ENCODE data around the gene EPHB3. TPM values are rescaled to one million over a fixed set of nuclear protein-coding genes. Genes with fewer than 3 reads are reported as not detected.

Gene EPHB3
- total and polyA plus RNA-seq, 2 donors (not counting 3 experiments of a cell fraction or from before 2014, with no cell fraction given): 0.01 TPM; not detected in 1

DNA sequence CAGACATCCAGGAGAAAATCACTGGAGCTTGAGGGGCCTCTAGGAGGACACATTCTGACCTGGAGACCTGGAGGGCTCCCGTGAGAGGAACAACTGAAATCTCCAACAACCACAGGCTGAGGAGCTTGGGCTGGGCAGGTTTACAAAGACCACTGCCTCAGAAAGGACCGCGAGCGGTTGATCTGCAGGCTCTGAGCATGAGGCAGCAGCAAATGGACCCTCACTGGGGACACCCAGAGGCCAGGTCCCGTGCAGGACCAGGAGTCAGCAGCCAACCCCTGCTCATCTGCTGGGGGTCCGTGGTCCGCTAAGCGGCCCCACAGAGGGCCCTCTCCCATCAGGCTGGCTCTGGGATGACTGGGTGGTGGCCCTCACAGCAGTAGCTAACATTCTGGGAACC is 10.5 kb upstream of the EPHB3 start:
- H3K4me2 ChIP-seq (ENCODE audit: insufficient read depth, low read length): no peak overlapping the region
- CTCF ChIA-PET: interaction anchor here (1.1 to 2.5 kb wide), 8 partner anchors 10 to 227 kb away, joined by 3 to 12 read pairs (median 5); partner anchors contain the start of gene EPHB3
- no peaks in the 10 kb centered on the region for H3K9me1 ChIP-seq (replicated peaks; ENCODE audit: control insufficient read depth, extremely low read depth, insufficient read depth, low read length)
- no peak overlapping the region for H3K9ac ChIP-seq (replicated peaks; ENCODE audit: extremely low read depth, insufficient read depth, low read length)
- no peaks in the 10 kb centered on the region for H3K4me1 ChIP-seq (ENCODE audit: control insufficient read depth, extremely low read depth, insufficient read depth, low read length)
- H3K4me3 ChIP-seq (replicated peaks in 1 of 3; ENCODE audit: insufficient read depth in 1 of 3, low read depth in 1 of 3, low read length in 3 of 3): no peak overlapping the region
- TF ChIP-seq, protein P1, sequence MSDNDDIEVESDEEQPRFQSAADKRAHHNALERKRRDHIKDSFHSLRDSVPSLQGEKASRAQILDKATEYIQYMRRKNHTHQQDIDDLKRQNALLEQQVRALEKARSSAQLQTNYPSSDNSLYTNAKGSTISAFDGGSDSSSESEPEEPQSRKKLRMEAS (IDR thresholded peaks at IDR 0.05; ENCODE audit: insufficient read depth, insufficient read length): no peak
- TF ChIP-seq POLR2A (IDR thresholded peaks at IDR 0.05; ENCODE audit: low read depth, low read length) (no peak), GATA2 (IDR thresholded peaks at IDR 0.05; ENCODE audit: insufficient read depth, insufficient read length, low read depth, low read length) (no peak), EZH2 (IDR thresholded peaks at IDR 0.05; ENCODE audit: borderline replicate concordance, low read depth, low read length, severe bottlenecking) (no peak), JUN (IDR thresholded peaks at IDR 0.05; ENCODE audit: borderline replicate concordance, insufficient read depth, insufficient read length, low read depth) (no peak), MYC (IDR thresholded peaks at IDR 0.05; ENCODE audit: low read depth, low read length) (no peak), POLR2AphosphoS5 (IDR thresholded peaks at IDR 0.05; ENCODE audit: insufficient read depth, low read depth, low read length) (no peak), FOS (IDR thresholded peaks at IDR 0.05; ENCODE audit: borderline replicate concordance, insufficient read depth, low read length) (no peak)
- H3K79me2 ChIP-seq (ENCODE audit: control insufficient read depth, insufficient read depth, low read length): no peaks in the 10 kb centered on the region
- no peak overlapping the region for H3K27ac ChIP-seq (ENCODE audit: insufficient read depth, low read depth, low read length)
- H3K36me3 ChIP-seq (ENCODE audit: control insufficient read depth in 2 of 2, extremely low read depth in 1 of 2, insufficient read depth in 2 of 2, low read length in 2 of 2): no peaks in the 10 kb centered on the region
- DNase-seq (ENCODE audit: low read depth, low spot score) (no peak), FAIRE-seq (no peak)
- dilution Hi-C loops (cut with MboI; ENCODE audit: extremely low pct_ligation_motif_present, low sequenced_read_pairs): no loop called here
- H3K9me3 ChIP-seq (replicated peaks; ENCODE audit: control insufficient read depth, insufficient read depth, low read length): no peaks in the 10 kb centered on the region
- BruUV-seq (replicated peaks): no TSS peak
- intact Hi-C loops (cut with micrococcal nuclease): no loop called here
- H3K27me3 ChIP-seq (ENCODE audit: control insufficient read depth in 2 of 2, insufficient read depth in 2 of 2, low read length in 2 of 2): peaks cover 7 to 8% of the 10 kb centered on the region in 2 experiments
- POLR2A ChIA-PET: no interaction called here
- H2AFZ ChIP-seq (ENCODE audit: low read depth, low read length): no peak overlapping the region
- no peaks in the 10 kb centered on the region for H4K20me1 ChIP-seq (replicated peaks; ENCODE audit: control insufficient read depth, extremely low read depth, insufficient read depth, low read length)

All from endothelial cell of umbilical vein (primary cell).